GM12865 (cell line): ENCODE measurements around the gene CD302.

Source experiments
- DNase-seq: peaks from one replicate; pipeline ENCODE4 v3.0.0; 2010; ENCODE audit warnings: low read depth
- H3K4me3 ChIP-seq: 2 replicates; pipeline ENCODE4 v1.5.1; 2011; ENCODE audit warnings: mild to moderate bottlenecking, low read depth, low read length, control low read depth
- CTCF ChIP-seq: IDR thresholded peaks from 2 replicates; pipeline ENCODE4 v1.5.1; 2011; ENCODE audit warnings: low read length, control low read depth, low read depth, inconsistent platforms; ENCODE audit not compliant: insufficient read depth; ENCODE audit errors: missing control alignments

The CD302 gene

GRCh38 chr2:159783556-159783955 is 14.5 kb downstream of the CD302 start:
- no peak for DNase-seq
- no peak for TF ChIP-seq CTCF
- no peak overlapping the region for H3K4me3 ChIP-seq

- no peak for DNase-seq
- TF ChIP-seq CTCF: no peak
- H3K4me3 ChIP-seq: no peak overlapping the region
These were observed 21.7 kb downstream of the CD302 start for GRCh38 chr2:159776321-159776720.

- TF ChIP-seq CTCF: no peak
- H3K4me3 ChIP-seq: no peak overlapping the region
- DNase-seq: no peak
These were observed 23.0 kb downstream of the CD302 start for GRCh38 chr2:159775021-159775420.

- H3K4me3 ChIP-seq: no peak overlapping the region
- no peak for DNase-seq
- no peak for TF ChIP-seq CTCF
These were observed 23.5 kb downstream of the CD302 start for GRCh38 chr2:159774370-159774990.

GRCh38 chr2:159773886-159774285 is 24.1 kb downstream of the CD302 start:
- no peak for DNase-seq

GRCh38 chr2:159773426-159773825 is 24.6 kb downstream of the CD302 start:
- DNase-seq: no peak
- no peak overlapping the region for H3K4me3 ChIP-seq
- no peak for TF ChIP-seq CTCF

More at GRCh38 chr2:159773886-159774285, 24.1 kb downstream of the CD302 start:
- no peak overlapping the region for H3K4me3 ChIP-seq
- TF ChIP-seq CTCF: no peak

- DNase-seq: no peak
- H3K4me3 ChIP-seq: no peak overlapping the region
- TF ChIP-seq CTCF: no peak
These were observed 28.9 kb downstream of the CD302 start for GRCh38 chr2:159769147-159769546.
